ENCODE data around the gene CCN5. TPM values are rescaled to one million over a fixed set of nuclear protein-coding genes. Genes with fewer than 3 reads are reported as not detected.

Gene CCN5
- total RNA-seq, 1 experiment from 2014 or later = 0.37 TPM

- H3K4me1 Mint-ChIP-seq = peaks cover 4% of the 10 kb centered on the region; the same call in 1 of the 2 replicates
- ChIA-PET CTCF (interaction anchor here (1.5 to 2.8 kb wide), 3 partner anchors 17 to 32 kb away, joined by 3 to 14 read pairs (median 6); no protein-coding TSS in a partner anchor), POLR2A (no interaction called here)
- peak overlapping the region; percentile 39; the same call in 1 of the 2 replicates for H3K27ac Mint-ChIP-seq
- DNase-seq (ENCODE audit: low spot score) = no peak
- H3K27me3 Mint-ChIP-seq (ENCODE audit: low read depth) = no peaks in the 10 kb centered on the region
- H3K36me3 Mint-ChIP-seq = no peaks in the 10 kb centered on the region
- no peak for ATAC-seq
- no peak for TF ChIP-seq CDX4 (CRISPR knock-in tag; IDR thresholded peaks at IDR 0.05; ENCODE audit: borderline replicate concordance)
- no peak for TF ChIP-seq ATF6 (CRISPR knock-in tag; IDR thresholded peaks at IDR 0.05)
- TF ChIP-seq TEAD4 (CRISPR knock-in tag; IDR thresholded peaks at IDR 0.05) = no peak
- H3K4me3 Mint-ChIP-seq = no peak overlapping the region
- no peaks in the 10 kb centered on the region for H3K9me3 Mint-ChIP-seq
Measured at GRCh38 chr20:44768256-44768655, 53.1 kb downstream of the CCN5 start.

GRCh38 chr20:44768854-44769480, 53.8 kb downstream of the CCN5 start:
- no peaks in the 10 kb centered on the region for H3K9me3 Mint-ChIP-seq
- H3K4me3 Mint-ChIP-seq = no peak overlapping the region
- H3K36me3 Mint-ChIP-seq = no peaks in the 10 kb centered on the region
- DNase-seq (ENCODE audit: low spot score) (no peak), ATAC-seq (no peak)
- H3K27ac Mint-ChIP-seq = peak overlapping the region; percentile 39; the same call in 1 of the 2 replicates
- H3K4me1 Mint-ChIP-seq = peaks cover 4% of the 10 kb centered on the region; the same call in 1 of the 2 replicates
- no peaks in the 10 kb centered on the region for H3K27me3 Mint-ChIP-seq (ENCODE audit: low read depth)
- no peak for TF ChIP-seq ATF6 (CRISPR knock-in tag; IDR thresholded peaks at IDR 0.05)
- no peak for TF ChIP-seq GRHL2 (CRISPR knock-in tag; IDR thresholded peaks at IDR 0.05; ENCODE audit: insufficient replicate concordance, severe bottlenecking)
- no peak for TF ChIP-seq ZNF317 (CRISPR knock-in tag; IDR thresholded peaks at IDR 0.05; ENCODE audit: borderline replicate concordance, low read depth)
- no peak for TF ChIP-seq ATF2 (CRISPR knock-in tag; IDR thresholded peaks at IDR 0.05; ENCODE audit: borderline replicate concordance, low read depth)
- no peak for TF ChIP-seq ELF4 (CRISPR knock-in tag; IDR thresholded peaks at IDR 0.05; ENCODE audit: low read depth)
- POLR2A ChIA-PET = no interaction called here
- CTCF ChIA-PET = interaction anchor here (1.5 to 2.8 kb wide), 3 partner anchors 17 to 31 kb away, joined by 3 to 14 read pairs (median 6); no protein-coding TSS in a partner anchor

- ChIA-PET CTCF (interaction anchor here (1.5 to 3.4 kb wide), 2 partner anchors 16 to 22 kb away, joined by 3 to 8 read pairs; no protein-coding TSS in a partner anchor), POLR2A (no interaction called here)
- Mint-ChIP-seq H3K27me3 (ENCODE audit: low read depth) (no peaks in the 10 kb centered on the region), H3K27ac (no peak overlapping the region; the same call in 1 of the 2 replicates), H3K4me1 (peaks cover 4% of the 10 kb centered on the region; the same call in 1 of the 2 replicates), H3K9me3 (no peaks in the 10 kb centered on the region), H3K36me3 (no peaks in the 10 kb centered on the region), H3K4me3 (no peak overlapping the region)
- DNase-seq (ENCODE audit: low spot score) (no peak), ATAC-seq (no peak)
- no peak for TF ChIP-seq SMAD3 (CRISPR knock-in tag; IDR thresholded peaks at IDR 0.05; ENCODE audit: borderline replicate concordance)
- no peak for TF ChIP-seq MXD4 (CRISPR knock-in tag; IDR thresholded peaks at IDR 0.05; ENCODE audit: borderline replicate concordance)
- TF ChIP-seq E2F5 (CRISPR knock-in tag; IDR thresholded peaks at IDR 0.05) = no peak
- no peak for TF ChIP-seq ZSCAN18 (CRISPR knock-in tag; IDR thresholded peaks at IDR 0.05)
- TF ChIP-seq ZNF317 (CRISPR knock-in tag; IDR thresholded peaks at IDR 0.05; ENCODE audit: borderline replicate concordance, low read depth) = no peak
- no peak for TF ChIP-seq ZBTB21 (CRISPR knock-in tag; IDR thresholded peaks at IDR 0.05; ENCODE audit: borderline replicate concordance)
- no peak for TF ChIP-seq GABPB1 (CRISPR knock-in tag; IDR thresholded peaks at IDR 0.05)
- no peak for TF ChIP-seq NFYB (CRISPR knock-in tag; conservative IDR thresholded peaks at IDR 0.05; ENCODE audit: low read depth)
- no peak for TF ChIP-seq FOXK1 (CRISPR knock-in tag; IDR thresholded peaks at IDR 0.05)
- TF ChIP-seq NR1H2 (CRISPR knock-in tag; IDR thresholded peaks at IDR 0.05) = no peak
- TF ChIP-seq ELF4 (CRISPR knock-in tag; IDR thresholded peaks at IDR 0.05; ENCODE audit: low read depth) = no peak
- TF ChIP-seq ZNF219 (CRISPR knock-in tag; IDR thresholded peaks at IDR 0.05; ENCODE audit: borderline replicate concordance) = no peak
- no peak for TF ChIP-seq TEAD1 (CRISPR knock-in tag; IDR thresholded peaks at IDR 0.05)
- TF ChIP-seq E2F1 (CRISPR knock-in tag; IDR thresholded peaks at IDR 0.05) = no peak
- TF ChIP-seq NFE2L1 (CRISPR knock-in tag; IDR thresholded peaks at IDR 0.05) = no peak
Measured at GRCh38 chr20:44769481-44769863, 54.3 kb downstream of the CCN5 start.
